Breast epithelium (tissue), 3 donors: ENCODE data around the gene PIK3CA.

Source experiments
- CTCF ChIP-seq, 3 donors: fragments of 450-650 bp; IDR thresholded peaks; one replicate each; pipeline ENCODE4 v1.5.1; 2016 to 2017; ENCODE audit warnings: antibody characterized with exemption in 3 of 3, mild to moderate bottlenecking in 3 of 3, moderate library complexity in 3 of 3
- POLR2A ChIP-seq: fragments of 450-650 bp; IDR thresholded peaks from one replicate; pipeline ENCODE4 v1.6.1; 2016; ENCODE audit warnings: antibody characterized with exemption, mild to moderate bottlenecking, moderate library complexity
- POLR2AphosphoS5 ChIP-seq, 3 donors: sonication (generic); formaldehyde crosslinking; IDR thresholded peaks; one replicate each; pipeline ENCODE4 v1.6.1; 2017; ENCODE audit warnings: antibody characterized with exemption in 3 of 3

DNA sequence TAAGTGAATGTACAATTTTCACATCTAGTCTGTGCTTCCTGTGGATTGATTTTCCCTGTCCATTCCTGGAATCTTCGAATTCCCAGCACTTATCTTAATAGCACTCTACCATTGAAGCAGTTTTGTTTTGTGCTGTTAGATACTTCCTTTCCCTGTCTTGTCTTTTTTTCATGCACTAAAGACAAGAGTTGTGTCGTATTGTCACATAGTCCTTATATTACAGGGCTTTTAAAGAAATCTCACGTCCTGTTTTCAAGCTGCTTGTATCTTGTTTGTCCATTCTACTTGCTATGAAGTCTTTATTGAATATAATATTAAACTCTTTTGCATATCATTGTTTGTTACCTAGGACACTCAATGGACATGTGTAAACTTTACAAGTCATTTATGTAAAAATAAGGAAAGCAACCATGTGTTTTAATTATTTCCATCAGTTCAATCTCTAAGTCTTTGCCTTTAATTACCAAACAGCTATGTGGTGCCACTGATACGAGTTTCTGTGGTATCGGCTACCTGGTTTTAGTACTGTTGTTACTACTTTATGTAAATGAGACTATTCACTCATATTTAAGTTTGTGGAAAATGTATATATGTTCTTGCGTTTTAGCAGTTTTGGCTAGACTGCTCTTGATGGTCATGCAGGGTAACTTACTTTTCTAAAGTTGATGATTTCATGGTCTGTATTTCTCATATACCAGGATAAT is 10.3 kb downstream of the PIK3CA start:
- TF ChIP-seq CTCF (IDR thresholded peaks at IDR 0.05) (no peak), POLR2A (no peak), POLR2AphosphoS5 (IDR thresholded peaks at IDR 0.05) (no peak)
